IPS-NIHi11 (cell line): ENCODE data around the gene PEAR1.
A peak's percentile ranks its signal among the peaks of the same experiment; 100 is the strongest.

Experiments used
- DNase-seq: peaks from one replicate; pipeline ENCODE4 v3.0.0; 2012; ENCODE audit warnings: mixed read lengths, low spot score

PEAR1 gene

DNA sequence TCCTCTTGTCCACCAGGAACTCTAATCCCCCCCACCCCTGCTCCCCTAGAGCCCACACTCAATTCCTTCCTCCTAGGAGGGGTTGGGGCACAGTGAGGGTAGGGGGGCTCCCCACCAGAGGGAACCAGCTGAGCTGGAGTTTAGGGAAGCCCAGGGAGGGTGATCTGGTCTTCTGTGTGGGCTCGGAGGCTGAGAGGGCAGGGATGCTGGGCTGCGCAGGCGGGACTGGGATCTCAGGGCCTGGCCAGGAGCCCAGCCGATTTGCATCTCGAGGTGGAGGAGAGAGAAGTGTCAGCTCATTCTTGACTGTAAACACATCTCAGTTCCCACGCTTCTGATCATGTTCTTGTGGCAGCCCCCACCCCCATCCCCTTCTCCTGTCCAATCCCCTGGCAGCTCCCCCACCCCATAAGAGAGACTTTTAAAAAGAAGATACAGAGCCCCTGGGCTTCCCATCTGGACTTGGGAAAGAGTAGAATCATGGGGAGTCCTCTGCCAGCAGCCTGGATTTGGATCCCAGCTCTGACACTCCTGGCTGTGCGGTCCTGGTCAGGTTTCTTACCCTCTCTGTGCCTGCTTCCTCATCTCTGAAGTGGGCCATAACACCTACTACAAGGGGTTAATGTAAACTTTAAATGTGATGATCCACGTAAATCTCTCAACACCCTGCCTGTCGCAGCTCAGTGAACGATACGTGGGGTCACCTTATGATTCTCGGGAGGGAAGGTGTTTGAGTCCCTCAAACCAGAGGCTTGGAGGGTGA, 6.6 kb downstream of the PEAR1 start:
- DNase-seq, result no peak

DNA sequence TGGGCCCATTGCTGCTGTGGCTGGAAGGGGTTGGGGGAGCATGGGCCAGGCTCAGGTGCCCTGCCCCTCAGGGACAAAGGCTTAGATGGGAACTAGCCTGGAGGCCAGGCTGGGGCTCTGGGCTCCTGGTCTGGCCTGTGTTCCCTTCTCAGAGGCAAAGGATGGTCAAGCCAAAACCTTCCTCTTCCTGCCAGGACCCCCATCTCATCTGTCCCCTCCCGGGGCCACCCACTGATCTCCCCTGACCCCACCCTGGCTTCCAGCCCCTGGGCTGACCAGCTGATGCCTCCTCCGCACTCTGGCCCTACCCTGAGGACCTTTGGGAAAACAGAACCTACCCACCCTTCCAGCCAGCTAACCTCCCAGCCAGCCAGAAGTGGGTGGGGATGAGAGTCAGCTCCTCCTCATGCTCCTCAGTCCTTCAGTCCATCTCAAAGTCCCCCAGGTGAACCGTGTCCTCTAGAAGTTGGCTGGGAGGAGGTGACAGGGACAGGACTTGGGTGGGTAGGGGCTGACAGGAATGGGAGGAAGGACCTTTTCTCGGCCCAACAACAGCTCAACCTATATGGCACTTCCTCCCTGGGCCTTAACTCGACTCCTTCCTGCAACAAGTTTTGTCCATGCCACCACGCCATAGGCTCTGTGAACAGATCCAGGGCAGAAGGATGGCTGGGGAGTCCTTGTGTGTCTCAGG, 7.5 kb downstream of the PEAR1 start:
- DNase-seq, result no peak

DNA sequence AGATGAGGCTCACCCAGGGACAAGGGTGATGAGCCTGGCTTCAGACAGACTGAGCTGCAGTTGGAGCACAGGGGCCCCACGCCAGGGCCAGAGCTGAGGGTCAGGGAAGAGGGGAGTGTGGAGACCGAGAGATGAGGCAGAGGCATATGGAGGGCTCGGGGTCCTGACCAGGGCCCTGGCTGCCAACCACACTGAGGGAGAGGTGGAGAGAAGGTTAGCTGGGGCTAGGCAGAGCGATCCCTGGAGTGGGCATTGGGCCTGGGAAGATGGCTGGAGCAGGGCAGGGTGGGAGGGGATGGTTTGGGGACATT, 8.0 kb downstream of the PEAR1 start:
- no peak for DNase-seq

GRCh38 chr1:156901966-156902915, 8.7 kb downstream of the PEAR1 start:
- no peak for DNase-seq

GRCh38 chr1:156903328-156904091, 10.0 kb downstream of the PEAR1 start:
- no peak for DNase-seq

DNA sequence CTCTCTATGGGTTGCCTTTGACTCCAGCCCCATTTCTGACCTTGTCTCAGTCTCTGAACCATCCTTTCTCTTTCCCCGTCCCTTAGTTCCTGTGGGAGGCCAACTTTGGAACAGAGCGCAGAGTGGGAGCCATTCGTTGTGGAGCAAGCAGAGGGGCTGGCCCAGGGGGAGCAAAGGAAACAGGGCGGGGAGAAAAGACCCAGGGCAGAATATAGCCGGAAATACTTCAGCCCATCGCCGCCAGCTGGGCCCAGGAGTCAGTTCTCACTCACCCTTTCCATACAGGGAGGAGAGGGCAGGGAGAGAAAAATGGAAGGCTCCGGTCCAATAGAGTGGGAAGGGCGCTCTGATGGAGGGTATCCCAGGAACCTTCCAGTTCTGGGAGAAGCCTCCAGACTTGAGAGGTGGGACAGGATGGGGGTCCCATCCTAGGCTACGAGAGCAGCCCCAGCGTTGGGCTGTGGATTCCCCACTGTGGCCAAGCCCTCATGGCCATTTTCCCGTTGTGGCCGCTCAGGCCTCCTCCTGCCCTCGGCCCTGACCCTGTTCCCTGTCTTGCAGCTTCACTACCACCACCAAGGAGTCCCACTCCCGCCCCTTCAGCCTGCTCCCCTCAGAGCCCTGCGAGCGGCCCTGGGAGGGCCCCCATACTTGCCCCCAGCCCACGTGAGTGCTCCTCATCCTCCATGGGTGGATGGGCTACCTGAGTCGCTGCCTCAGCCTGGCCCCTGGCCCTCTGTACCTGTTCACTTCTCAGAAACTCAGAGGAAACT, 10.9 kb downstream of the PEAR1 start:
- DNase-seq, result no peak

DNA sequence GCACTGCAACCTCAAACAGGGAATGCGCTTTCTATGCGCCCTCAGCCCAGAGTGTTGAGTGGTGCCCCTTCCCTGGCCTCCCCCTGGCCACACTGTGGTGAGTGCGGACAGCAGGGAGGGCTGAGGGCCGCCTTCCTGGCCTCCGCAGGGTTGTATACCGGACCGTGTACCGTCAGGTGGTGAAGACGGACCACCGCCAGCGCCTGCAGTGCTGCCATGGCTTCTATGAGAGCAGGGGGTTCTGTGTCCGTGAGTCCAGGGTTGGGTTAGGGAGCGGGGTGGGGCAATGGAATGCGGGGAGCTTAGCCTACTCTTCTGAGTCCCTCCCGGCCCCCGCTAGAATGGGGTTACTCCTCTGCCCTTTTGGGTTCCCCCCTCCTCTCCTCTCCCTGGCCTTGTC, 11.7 kb downstream of the PEAR1 start:
- DNase-seq, result no peak

DNA sequence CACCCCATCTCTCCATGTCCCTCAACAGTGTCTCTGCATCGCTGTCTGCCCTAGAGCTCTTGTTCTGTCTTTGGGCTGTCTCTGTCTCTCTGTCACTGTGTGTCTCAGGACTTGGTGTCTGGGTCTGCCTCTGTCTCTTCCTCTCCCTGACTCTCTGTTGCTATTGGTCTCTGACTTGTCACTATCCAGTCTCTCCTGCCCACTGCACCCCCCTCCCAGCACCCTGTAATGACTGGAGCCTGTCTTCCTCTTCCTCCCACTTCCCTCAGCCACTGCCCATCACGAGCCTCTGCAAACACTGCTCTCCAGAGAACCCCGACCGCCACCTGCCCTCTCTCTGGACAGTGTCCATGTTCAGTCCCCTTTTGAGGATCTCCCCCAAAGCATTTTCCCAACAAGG, 12.1 kb downstream of the PEAR1 start:
- DNase-seq, result no peak

DNA sequence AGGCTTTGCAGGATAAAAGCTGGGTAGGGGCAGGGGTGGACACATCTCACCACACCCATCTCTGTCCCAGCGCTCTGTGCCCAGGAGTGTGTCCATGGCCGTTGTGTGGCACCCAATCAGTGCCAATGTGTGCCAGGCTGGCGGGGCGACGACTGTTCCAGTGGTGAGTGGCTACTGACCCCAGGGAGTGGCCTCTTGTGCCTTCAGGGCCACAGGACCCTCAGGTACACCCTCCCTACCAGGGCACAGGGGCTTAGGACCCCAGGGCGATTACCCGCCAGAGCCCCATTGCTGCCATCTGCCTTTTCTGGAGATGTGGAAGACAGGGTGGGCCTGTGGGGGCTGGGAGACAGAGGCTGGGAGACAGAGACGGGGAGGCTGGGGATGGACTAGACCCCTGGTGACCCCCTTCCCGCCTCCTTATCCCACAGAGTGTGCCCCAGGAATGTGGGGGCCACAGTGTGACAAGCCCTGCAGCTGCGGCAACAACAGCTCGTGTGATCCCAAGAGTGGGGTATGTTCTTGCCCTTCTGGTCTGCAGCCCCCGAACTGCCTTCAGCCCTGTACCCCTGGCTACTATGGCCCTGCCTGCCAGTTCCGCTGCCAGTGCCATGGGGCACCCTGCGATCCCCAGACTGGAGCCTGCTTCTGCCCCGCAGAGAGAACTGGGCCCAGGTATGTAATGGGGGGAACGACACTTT, 12.8 kb downstream of the PEAR1 start:
- no peak for DNase-seq

DNA sequence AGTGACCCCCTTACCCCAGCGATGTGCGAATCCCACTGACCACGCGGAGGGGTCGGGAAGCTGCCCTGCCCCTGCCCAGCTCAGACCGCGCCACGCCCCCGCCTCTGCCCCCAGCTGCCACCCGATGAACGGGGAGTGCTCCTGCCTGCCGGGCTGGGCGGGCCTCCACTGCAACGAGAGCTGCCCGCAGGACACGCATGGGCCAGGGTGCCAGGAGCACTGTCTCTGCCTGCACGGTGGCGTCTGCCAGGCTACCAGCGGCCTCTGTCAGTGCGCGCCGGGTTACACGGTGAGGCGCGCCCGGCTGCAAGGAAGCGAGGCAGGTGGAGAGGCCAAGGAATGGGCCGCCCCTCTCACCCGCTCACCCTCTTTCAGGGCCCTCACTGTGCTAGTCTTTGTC, 15.0 kb downstream of the PEAR1 start:
- no peak for DNase-seq

DNA sequence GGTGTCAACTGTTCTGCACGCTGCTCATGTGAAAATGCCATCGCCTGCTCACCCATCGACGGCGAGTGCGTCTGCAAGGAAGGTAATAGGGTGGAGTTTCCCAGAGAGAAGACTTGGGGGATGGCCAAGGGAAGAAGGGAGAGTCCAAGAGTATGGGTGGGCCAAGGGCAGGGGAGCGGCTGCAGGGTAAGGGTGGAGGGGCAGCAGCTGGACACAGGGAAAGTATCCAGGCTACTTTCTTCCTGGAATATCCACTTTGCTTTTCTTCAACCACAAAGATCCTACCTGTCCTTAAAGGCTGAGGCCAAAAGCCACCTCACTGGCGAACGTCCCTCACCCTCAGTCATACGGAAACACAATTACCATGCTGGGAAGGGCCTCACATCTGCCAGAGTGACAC, 15.4 kb downstream of the PEAR1 start:
- no peak for DNase-seq

DNA sequence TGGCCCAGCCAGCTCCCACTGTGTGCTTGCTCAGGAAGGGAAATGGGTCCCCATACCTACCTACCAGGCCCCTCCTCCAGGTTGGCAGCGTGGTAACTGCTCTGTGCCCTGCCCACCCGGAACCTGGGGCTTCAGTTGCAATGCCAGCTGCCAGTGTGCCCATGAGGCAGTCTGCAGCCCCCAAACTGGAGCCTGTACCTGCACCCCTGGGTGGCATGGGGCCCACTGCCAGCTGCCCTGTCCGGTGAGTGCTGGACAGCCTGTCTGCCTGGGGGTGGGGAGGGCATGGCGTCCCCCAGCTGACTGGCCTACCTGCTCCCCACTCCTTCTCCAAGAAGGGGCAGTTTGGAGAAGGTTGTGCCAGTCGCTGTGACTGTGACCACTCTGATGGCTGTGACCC, 16.2 kb downstream of the PEAR1 start:
- DNase-seq, result no peak

DNA sequence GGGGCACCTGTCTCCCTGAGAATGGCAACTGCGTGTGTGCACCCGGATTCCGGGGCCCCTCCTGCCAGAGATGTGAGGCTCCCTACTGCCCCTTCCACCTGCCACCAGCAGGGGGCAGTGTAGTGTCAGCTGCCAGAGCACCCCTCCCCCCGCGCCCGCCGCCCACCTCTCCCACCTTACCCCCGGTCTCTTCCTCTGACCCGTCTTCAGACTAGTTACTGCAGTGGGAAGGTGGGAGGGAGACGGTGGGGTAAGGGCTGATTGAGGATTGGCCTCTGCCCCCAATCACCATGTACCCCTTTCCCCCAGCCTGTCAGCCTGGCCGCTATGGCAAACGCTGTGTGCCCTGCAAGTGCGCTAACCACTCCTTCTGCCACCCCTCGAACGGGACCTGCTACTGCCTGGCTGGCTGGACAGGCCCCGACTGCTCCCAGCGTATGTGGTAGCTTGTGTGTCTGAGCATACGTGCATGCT, 16.8 kb downstream of the PEAR1 start:
- DNase-seq, result peak; percentile 91

GRCh38 chr1:156911577-156912298, 18.2 kb downstream of the PEAR1 start:
- DNase-seq, result no peak

- DNase-seq, result no peak
Observed at GRCh38 chr1:156912310-156912709, 18.8 kb downstream of the PEAR1 start.

GRCh38 chr1:156912861-156913808, 19.6 kb downstream of the PEAR1 start:
- peak; percentile 66 for DNase-seq

DNA sequence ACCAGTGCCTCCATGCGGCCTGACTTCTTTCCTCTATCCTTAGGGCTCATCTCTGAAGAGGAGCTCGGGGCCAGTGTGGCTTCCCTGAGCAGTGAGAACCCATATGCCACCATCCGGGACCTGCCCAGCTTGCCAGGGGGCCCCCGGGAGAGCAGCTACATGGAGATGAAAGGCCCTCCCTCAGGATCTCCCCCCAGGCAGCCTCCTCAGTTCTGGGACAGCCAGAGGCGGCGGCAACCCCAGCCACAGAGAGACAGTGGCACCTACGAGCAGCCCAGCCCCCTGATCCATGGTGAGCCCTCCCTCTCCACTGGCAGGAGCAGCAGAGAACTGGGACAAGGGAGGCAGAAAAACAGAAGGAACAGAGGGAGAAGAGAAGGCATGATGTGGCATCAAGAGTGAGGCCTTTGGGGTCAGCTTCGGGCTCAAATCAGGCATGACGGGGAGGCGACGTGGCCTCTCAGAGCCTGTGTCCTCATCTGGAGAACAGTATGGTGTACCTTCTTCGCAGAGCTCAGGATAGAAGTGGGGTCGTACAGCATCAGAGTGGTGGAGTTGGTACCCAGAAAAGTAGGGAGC, 20.4 kb downstream of the PEAR1 start:
- no peak for DNase-seq

GRCh38 chr1:156914440-156914856, 20.9 kb downstream of the PEAR1 start:
- DNase-seq, result no peak
